Astrocyte (in vitro differentiated cells and primary cell): Measurements from ENCODE around the gene PLA2G2F. TPM values are rescaled to one million over a fixed set of nuclear protein-coding genes. Genes with fewer than 3 reads are reported as not detected.

Experiments used
- DNase-seq: peaks from one replicate; pipeline ENCODE4 v3.0.0-alpha.2; 2010; ENCODE audit warnings: low read depth
- FAIRE-seq: peaks from 2 replicates; lab custom pipeline; 2011; peaks lifted over from hg19 to GRCh38; lab: Jason Lieb, UNC
- H2AFZ ChIP-seq: 2 replicates; pipeline ENCODE4 v1.6.0; 2012; ENCODE audit warnings: low read depth, low read length, inconsistent platforms
- H3K27ac ChIP-seq: 2 replicates; pipeline ENCODE4 v1.5.1; 2011; ENCODE audit warnings: low read depth, low read length, inconsistent platforms
- H3K27me3 ChIP-seq: 2 replicates; pipeline ENCODE4 v1.6.0; 2011; ENCODE audit warnings: low read length, inconsistent platforms; ENCODE audit not compliant: insufficient read depth
- H3K36me3 ChIP-seq: 2 replicates; pipeline ENCODE4 v1.5.1; 2011; ENCODE audit warnings: low read length, inconsistent platforms; ENCODE audit not compliant: insufficient read depth
- H3K4me1 ChIP-seq: 2 replicates; pipeline ENCODE4 v1.5.1; 2011; ENCODE audit warnings: low read length, inconsistent platforms; ENCODE audit not compliant: insufficient read depth
- H3K4me2 ChIP-seq: 2 replicates; pipeline ENCODE4 v1.6.0; 2012; ENCODE audit warnings: low read length, inconsistent platforms
- H3K4me3 ChIP-seq: 2 replicates; pipeline ENCODE4 v1.5.1; 2011; ENCODE audit warnings: low read depth, mild to moderate bottlenecking, low read length, inconsistent platforms; ENCODE audit not compliant: insufficient read depth
- H3K79me2 ChIP-seq: 2 replicates; pipeline ENCODE4 v1.6.0; 2012; ENCODE audit warnings: mild to moderate bottlenecking, low read length, inconsistent platforms; ENCODE audit not compliant: insufficient read depth
- H3K9ac ChIP-seq: 2 replicates; pipeline ENCODE4 v1.6.0; 2012; ENCODE audit warnings: mild to moderate bottlenecking, low read length, inconsistent platforms
- H3K9me3 ChIP-seq: 2 replicates; pipeline ENCODE4 v1.5.1; 2012; ENCODE audit warnings: low read depth, mild to moderate bottlenecking, low read length, inconsistent platforms; ENCODE audit not compliant: insufficient read depth
- H4K20me1 ChIP-seq: 2 replicates; pipeline ENCODE4 v1.6.0; 2012; ENCODE audit warnings: low read length, inconsistent platforms; ENCODE audit not compliant: insufficient read depth
- H3K27ac Mint-ChIP-seq: one replicate; pipeline ENCODE4 v1.8.0; 2021; ENCODE audit warnings: mild to moderate bottlenecking, mixed read lengths; ENCODE audit not compliant: unreplicated experiment
- H3K27me3 Mint-ChIP-seq: one replicate; pipeline ENCODE4 v1.8.0; 2021; ENCODE audit warnings: low read depth, mixed read lengths; ENCODE audit not compliant: unreplicated experiment
- H3K36me3 Mint-ChIP-seq: one replicate; pipeline ENCODE4 v1.8.0; 2021; ENCODE audit warnings: low read depth, mixed read lengths; ENCODE audit not compliant: unreplicated experiment
- H3K4me1 Mint-ChIP-seq: one replicate; pipeline ENCODE4 v1.8.0; 2021; ENCODE audit warnings: low read depth, mixed read lengths; ENCODE audit not compliant: unreplicated experiment
- H3K4me3 Mint-ChIP-seq: one replicate; pipeline ENCODE4 v1.8.0; 2021; ENCODE audit warnings: mild to moderate bottlenecking, moderate library complexity, mixed read lengths; ENCODE audit not compliant: unreplicated experiment
- H3K9me3 Mint-ChIP-seq: one replicate; pipeline ENCODE4 v1.8.0; 2021; ENCODE audit warnings: mild to moderate bottlenecking, mixed read lengths; ENCODE audit not compliant: unreplicated experiment
- EZH2 ChIP-seq: IDR thresholded peaks from 2 replicates; pipeline ENCODE4 v1.6.1; 2012; ENCODE audit warnings: mild to moderate bottlenecking, low read length, inconsistent platforms; ENCODE audit not compliant: insufficient read depth
- total RNA-seq: library from RNA; stranded (reverse); gene quantifications from 2 replicates; pipeline ENCODE4 v1.2.1, GENCODE V29; 2021
- TF ChIP-seq, protein P1 (sequence below): IDR thresholded peaks from 2 replicates; pipeline ENCODE4 v1.5.1; 2011; ENCODE audit warnings: low read depth, mild to moderate bottlenecking, inconsistent platforms, low read length, moderate library complexity; ENCODE audit not compliant: insufficient read depth

PLA2G2F gene
- total RNA-seq, 1 donor from 2014 or later, result 0.23 TPM

DNA sequence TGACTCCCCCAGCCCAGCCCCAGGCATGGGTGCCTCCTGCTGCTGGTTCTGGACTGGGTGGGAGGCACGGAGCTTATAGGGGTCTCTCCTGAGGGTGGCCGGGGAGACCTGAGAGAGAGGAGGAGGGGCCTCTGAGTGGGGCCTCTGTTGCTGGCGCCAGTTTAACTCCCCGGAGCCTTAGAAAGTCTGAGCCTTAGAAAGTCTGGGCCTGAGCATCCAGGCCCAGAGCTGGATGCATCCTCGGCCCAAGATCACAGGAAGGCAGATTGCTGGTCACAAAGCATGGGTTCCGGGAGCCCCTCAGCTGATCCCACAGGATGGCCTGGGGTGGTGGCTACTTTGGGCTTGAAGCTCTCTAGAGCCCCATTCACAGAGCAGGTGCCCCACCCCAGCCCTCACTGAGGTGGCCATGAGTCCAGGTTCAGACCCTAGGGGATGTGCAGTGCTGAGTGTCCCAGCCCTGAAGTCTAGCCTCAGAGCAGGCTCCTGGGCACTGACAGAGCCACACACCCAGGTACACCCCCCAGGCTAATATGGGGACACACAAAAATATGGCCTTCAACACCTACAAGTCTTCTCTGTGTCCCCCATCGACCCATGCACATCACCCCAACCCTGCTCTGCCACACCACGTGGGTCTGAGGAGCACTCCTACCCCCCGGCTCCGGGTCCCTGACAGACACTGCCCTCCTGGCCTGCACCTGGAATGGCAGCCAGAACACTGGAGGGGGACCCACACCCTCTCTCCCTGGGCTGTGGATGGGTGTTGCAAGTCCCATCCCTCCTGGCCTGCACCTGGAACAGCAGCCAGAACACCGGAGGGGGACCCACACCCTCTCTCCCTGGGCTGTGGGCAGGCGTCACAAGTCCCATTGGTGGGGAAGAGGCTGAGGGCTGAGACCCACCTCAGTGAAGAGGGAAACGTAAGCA is 9.7 kb downstream of the PLA2G2F start:
- H3K27me3 ChIP-seq, result peaks cover 2% of the 10 kb centered on the region
- no peaks in the 10 kb centered on the region for H3K9me3 Mint-ChIP-seq
- H3K4me1 Mint-ChIP-seq, result no peaks in the 10 kb centered on the region
- TF ChIP-seq EZH2, result no peak
- no peaks in the 10 kb centered on the region for H3K9me3 ChIP-seq
- no peaks in the 10 kb centered on the region for H4K20me1 ChIP-seq
- DNase-seq, result no peak
- H3K4me3 ChIP-seq, result no peak overlapping the region
- FAIRE-seq, result no peak
- no peak overlapping the region for H3K4me3 Mint-ChIP-seq
- no peaks in the 10 kb centered on the region for H3K79me2 ChIP-seq
- H3K27ac ChIP-seq, result no peak overlapping the region
- H3K4me1 ChIP-seq, result no peaks in the 10 kb centered on the region
- H3K4me2 ChIP-seq, result no peak overlapping the region
- H3K36me3 Mint-ChIP-seq, result no peaks in the 10 kb centered on the region
- no peak overlapping the region for H3K9ac ChIP-seq
- H3K27me3 Mint-ChIP-seq, result peaks cover 22% of the 10 kb centered on the region
- no peak overlapping the region for H2AFZ ChIP-seq
- H3K27ac Mint-ChIP-seq, result no peak overlapping the region
- no peaks in the 10 kb centered on the region for H3K36me3 ChIP-seq

DNA sequence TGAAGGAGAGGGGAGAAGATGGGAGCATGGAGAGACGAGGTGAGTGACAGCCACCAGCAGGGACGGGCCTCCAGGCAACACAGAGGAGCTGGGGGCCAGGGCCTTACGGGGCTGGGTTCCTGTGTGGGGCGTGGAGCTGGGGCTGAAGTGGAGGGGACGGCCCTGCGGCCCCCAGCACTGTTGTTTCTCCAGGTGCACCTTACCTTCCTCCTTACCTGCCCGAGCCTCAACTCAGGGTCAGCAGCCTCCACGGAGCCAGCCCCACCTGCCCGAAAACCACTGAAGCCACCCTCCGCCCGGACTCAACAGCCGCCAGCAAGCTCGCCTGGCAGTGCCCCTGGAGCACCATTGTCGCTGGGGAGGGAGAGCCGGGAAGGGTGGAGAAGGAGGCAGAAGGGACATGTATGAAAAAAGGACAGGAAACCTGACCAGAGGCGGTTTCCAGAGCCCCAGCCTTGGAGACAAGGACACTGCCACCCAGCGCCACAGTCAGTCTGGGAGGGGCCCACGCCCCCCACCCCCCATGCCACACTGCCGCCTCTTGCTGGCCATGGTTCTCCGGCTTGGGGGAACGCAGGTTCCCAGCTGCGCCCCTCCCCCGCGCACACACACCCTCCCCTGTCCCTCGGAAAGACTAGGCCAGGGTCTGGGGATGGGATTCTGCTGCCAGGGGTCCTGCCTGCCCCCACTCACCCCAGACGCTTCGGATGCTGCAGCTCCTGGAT is 10.6 kb downstream of the PLA2G2F start:
- H3K36me3 ChIP-seq, result no peaks in the 10 kb centered on the region
- no peak for FAIRE-seq
- no peak for DNase-seq
- H3K4me3 Mint-ChIP-seq, result no peak overlapping the region
- H3K36me3 Mint-ChIP-seq, result no peaks in the 10 kb centered on the region
- no peaks in the 10 kb centered on the region for H3K79me2 ChIP-seq
- H3K9me3 Mint-ChIP-seq, result no peaks in the 10 kb centered on the region
- peaks cover 19% of the 10 kb centered on the region for H3K27me3 Mint-ChIP-seq
- H3K9ac ChIP-seq, result no peak overlapping the region
- no peaks in the 10 kb centered on the region for H3K4me1 Mint-ChIP-seq
- H3K4me1 ChIP-seq, result no peaks in the 10 kb centered on the region
- H4K20me1 ChIP-seq, result no peaks in the 10 kb centered on the region
- no peak for TF ChIP-seq EZH2
- TF ChIP-seq, protein P1, sequence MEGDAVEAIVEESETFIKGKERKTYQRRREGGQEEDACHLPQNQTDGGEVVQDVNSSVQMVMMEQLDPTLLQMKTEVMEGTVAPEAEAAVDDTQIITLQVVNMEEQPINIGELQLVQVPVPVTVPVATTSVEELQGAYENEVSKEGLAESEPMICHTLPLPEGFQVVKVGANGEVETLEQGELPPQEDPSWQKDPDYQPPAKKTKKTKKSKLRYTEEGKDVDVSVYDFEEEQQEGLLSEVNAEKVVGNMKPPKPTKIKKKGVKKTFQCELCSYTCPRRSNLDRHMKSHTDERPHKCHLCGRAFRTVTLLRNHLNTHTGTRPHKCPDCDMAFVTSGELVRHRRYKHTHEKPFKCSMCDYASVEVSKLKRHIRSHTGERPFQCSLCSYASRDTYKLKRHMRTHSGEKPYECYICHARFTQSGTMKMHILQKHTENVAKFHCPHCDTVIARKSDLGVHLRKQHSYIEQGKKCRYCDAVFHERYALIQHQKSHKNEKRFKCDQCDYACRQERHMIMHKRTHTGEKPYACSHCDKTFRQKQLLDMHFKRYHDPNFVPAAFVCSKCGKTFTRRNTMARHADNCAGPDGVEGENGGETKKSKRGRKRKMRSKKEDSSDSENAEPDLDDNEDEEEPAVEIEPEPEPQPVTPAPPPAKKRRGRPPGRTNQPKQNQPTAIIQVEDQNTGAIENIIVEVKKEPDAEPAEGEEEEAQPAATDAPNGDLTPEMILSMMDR, result no peak
- H3K27me3 ChIP-seq, result peaks cover 2% of the 10 kb centered on the region
- no peaks in the 10 kb centered on the region for H3K9me3 ChIP-seq
- no peak overlapping the region for H2AFZ ChIP-seq
- H3K27ac ChIP-seq, result no peak overlapping the region
- no peak overlapping the region for H3K4me2 ChIP-seq
- H3K4me3 ChIP-seq, result no peak overlapping the region
- no peak overlapping the region for H3K27ac Mint-ChIP-seq

DNA sequence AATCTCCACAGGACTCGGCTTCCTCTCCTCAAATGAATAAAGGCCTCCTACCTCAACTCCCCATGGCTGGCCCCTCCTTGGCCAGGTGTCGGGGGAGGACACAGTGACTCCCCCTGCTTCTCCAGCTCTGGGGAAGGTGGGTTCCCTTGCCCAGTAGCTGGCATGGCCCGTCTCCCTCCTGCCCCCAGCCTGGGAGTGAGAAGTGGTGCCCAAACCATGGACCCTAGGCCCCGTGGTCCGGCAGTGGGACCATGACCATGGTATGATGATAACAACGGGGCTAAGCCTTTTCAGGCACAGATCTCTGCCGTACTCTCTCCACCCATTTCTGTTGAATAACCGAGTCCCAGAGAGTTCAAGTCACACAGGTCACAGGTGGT is 11.2 kb downstream of the PLA2G2F start:
- peaks cover 19% of the 10 kb centered on the region for H3K27me3 Mint-ChIP-seq
- TF ChIP-seq, protein P1, result no peak
- TF ChIP-seq EZH2, result no peak
- Histone ChIP-seq H3K36me3 (no peaks in the 10 kb centered on the region), H2AFZ (no peak overlapping the region), H3K9me3 (no peaks in the 10 kb centered on the region), H3K9ac (no peak overlapping the region), H3K79me2 (no peaks in the 10 kb centered on the region), H3K27me3 (peaks cover 2% of the 10 kb centered on the region), H4K20me1 (no peaks in the 10 kb centered on the region), H3K4me3 (no peak overlapping the region), H3K4me1 (no peaks in the 10 kb centered on the region), H3K4me2 (no peak overlapping the region), H3K27ac (no peak overlapping the region)
- no peak overlapping the region for H3K4me3 Mint-ChIP-seq
- no peaks in the 10 kb centered on the region for H3K4me1 Mint-ChIP-seq
- FAIRE-seq, result no peak
- no peak overlapping the region for H3K27ac Mint-ChIP-seq
- H3K36me3 Mint-ChIP-seq, result no peaks in the 10 kb centered on the region
- no peak for DNase-seq
- no peaks in the 10 kb centered on the region for H3K9me3 Mint-ChIP-seq
